GM23248 (cell line): ENCODE data around the gene CLEC4A.

Experiments
- EZH2 ChIP-seq: fragments of 200-600 bp; sonication (generic); IDR thresholded peaks from 2 replicates; pipeline ENCODE4 v1.6.1; 2018; ENCODE audit warnings: antibody characterized with exemption, mild to moderate bottlenecking; ENCODE audit not compliant: insufficient read depth, poor library complexity, severe bottlenecking
- EZH2phosphoT487 ChIP-seq: fragments of 200-600 bp; sonication (generic); IDR thresholded peaks from 2 replicates; pipeline ENCODE4 v1.6.1; 2018; ENCODE audit warnings: antibody characterized with exemption, moderate library complexity, mild to moderate bottlenecking, low read depth; ENCODE audit not compliant: insufficient read depth

DNA sequence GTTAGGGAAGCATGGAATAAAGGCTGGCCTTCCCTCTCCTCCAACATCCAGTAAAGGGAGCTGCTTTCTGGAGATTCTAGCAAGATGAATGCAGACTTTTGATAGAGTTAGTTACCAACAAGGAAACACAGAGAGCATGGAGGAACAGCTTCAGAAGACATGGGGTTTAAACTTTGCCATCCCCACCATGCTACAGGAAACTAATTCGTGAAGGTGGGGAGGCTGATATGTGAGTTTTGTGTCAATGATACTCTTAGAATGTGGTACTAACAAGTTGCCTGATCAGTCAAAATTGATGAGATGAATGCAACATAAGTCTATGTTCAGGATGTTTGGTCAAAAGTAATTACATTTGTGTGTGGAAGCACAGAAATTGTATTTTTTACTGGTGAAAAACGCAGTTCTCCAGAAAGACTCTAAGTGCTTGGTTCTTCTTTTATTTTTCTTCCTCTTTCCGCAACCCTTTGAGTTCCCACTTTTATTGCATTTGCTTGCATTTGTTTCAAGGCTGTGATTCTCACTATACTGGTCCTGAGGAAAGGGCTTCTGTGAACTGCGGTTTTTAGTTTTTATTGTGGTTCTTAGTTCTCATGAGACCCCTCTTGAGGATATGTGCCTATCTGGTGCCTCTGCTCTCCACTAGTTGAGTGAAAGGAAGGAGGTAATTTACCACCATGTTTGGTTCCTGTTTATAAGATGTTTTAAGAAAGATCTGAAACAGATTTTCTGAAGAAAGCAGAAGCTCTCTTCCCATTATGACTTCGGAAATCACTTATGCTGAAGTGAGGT lies at the start of gene CLEC4A:
- TF ChIP-seq EZH2phosphoT487, result no peak
- no peak for TF ChIP-seq EZH2
